Measurements from ENCODE around the gene FBXO5. TPM values are rescaled to one million over a fixed set of nuclear protein-coding genes. Genes with fewer than 3 reads are reported as not detected.

Gene FBXO5
- total RNA-seq, 1 experiment from 2014 or later, result 47.4 TPM

DNA sequence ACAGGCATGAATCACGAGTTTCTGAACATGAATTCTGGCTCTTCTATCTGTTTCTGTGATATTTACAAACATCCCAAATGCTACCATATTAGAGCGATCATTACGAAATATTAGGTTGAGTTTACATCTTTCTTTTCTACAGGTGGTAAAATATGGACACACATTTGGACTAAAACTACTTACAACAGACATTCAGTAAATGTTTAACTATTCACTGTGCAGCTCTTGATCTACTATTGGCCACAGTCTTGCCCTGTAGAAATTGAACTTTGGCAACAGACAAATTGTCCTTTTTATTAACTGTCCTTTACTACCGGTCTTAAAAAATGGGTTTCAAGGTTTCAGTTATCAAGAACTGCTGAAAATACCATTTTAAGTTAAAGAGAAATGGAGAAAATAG is 46.1 kb upstream of the FBXO5 start:
- no peaks in the 10 kb centered on the region for H3K27me3 Mint-ChIP-seq (ENCODE audit: low read depth)
- 0 out of 2 replicates have a peak, but pooled peaks cover 3% of the 10 kb centered on the region for H3K36me3 Mint-ChIP-seq
- CTCF ChIA-PET, result no interaction called here
- POLR2A ChIA-PET, result no interaction called here
- DNase-seq (ENCODE audit: low spot score), result no peak
- no peak overlapping the region for H3K27ac Mint-ChIP-seq
- peaks cover 29% of the 10 kb centered on the region for H3K4me1 Mint-ChIP-seq
- H3K4me3 Mint-ChIP-seq, result no peak overlapping the region
- TF ChIP-seq ZNF232 (CRISPR knock-in tag; IDR thresholded peaks at IDR 0.05) (no peak), GABPB1 (CRISPR knock-in tag; IDR thresholded peaks at IDR 0.05) (peak; percentile 52; the same call in 1 of the 2 replicates)
- no peaks in the 10 kb centered on the region for H3K9me3 Mint-ChIP-seq
- ATAC-seq, result no peak

DNA sequence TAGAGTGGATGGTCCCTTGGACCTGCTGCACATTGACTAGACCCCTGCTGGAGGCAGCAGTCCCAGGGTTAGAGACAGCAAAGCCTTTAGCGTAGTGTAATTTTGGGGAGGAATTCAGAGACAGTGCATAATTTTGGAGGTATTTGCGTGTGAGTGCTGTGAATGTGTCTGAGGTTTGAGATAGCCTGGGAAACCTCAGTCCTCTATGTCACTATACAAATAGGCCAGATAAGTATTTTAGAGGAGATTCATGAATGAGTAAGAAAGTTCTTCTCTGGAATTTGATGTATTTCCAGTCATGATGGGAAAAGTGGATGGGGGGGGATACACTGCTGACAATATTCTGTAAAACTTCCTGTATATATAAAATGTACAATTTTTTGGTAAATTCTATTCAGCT is 45.4 kb upstream of the FBXO5 start:
- DNase-seq (ENCODE audit: low spot score), result no peak
- ATAC-seq, result no peak
- Mint-ChIP-seq H3K4me3 (no peak overlapping the region), H3K27me3 (ENCODE audit: low read depth) (no peaks in the 10 kb centered on the region), H3K36me3 (0 out of 2 replicates have a peak, but pooled peaks cover 3% of the 10 kb centered on the region), H3K27ac (no peak overlapping the region; the same call in 1 of the 2 replicates), H3K4me1 (peaks cover 29% of the 10 kb centered on the region), H3K9me3 (no peaks in the 10 kb centered on the region)
- TF ChIP-seq FOXK1 (CRISPR knock-in tag; IDR thresholded peaks at IDR 0.05) (no peak), ZNF138 (CRISPR knock-in tag; conservative IDR thresholded peaks at IDR 0.05) (no peak), FOXJ3 (CRISPR knock-in tag; IDR thresholded peaks at IDR 0.05; ENCODE audit: borderline replicate concordance) (no peak), ZNF671 (CRISPR knock-in tag; IDR thresholded peaks at IDR 0.05) (no peak), NFYB (CRISPR knock-in tag; conservative IDR thresholded peaks at IDR 0.05; ENCODE audit: low read depth) (no peak), MYBL2 (CRISPR knock-in tag; IDR thresholded peaks at IDR 0.05) (no peak), JAZF1 (CRISPR knock-in tag; IDR thresholded peaks at IDR 0.05) (no peak), ZNF317 (CRISPR knock-in tag; IDR thresholded peaks at IDR 0.05; ENCODE audit: borderline replicate concordance, low read depth) (no peak), SOX15 (CRISPR knock-in tag; IDR thresholded peaks at IDR 0.05) (no peak), ATF1 (CRISPR knock-in tag; IDR thresholded peaks at IDR 0.05) (no peak), FOXP1 (CRISPR knock-in tag; IDR thresholded peaks at IDR 0.05; ENCODE audit: borderline replicate concordance) (no peak), SMAD3 (CRISPR knock-in tag; IDR thresholded peaks at IDR 0.05; ENCODE audit: borderline replicate concordance) (no peak)
- TF ChIP-seq, protein P1, sequence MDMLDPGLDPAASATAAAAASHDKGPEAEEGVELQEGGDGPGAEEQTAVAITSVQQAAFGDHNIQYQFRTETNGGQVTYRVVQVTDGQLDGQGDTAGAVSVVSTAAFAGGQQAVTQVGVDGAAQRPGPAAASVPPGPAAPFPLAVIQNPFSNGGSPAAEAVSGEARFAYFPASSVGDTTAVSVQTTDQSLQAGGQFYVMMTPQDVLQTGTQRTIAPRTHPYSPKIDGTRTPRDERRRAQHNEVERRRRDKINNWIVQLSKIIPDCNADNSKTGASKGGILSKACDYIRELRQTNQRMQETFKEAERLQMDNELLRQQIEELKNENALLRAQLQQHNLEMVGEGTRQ (CRISPR knock-in tag; IDR thresholded peaks at IDR 0.05), result no peak
- TF ChIP-seq, protein P2, sequence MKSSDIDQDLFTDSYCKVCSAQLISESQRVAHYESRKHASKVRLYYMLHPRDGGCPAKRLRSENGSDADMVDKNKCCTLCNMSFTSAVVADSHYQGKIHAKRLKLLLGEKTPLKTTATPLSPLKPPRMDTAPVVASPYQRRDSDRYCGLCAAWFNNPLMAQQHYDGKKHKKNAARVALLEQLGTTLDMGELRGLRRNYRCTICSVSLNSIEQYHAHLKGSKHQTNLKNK (CRISPR knock-in tag; IDR thresholded peaks at IDR 0.05), result no peak
- TF ChIP-seq, protein P3, sequence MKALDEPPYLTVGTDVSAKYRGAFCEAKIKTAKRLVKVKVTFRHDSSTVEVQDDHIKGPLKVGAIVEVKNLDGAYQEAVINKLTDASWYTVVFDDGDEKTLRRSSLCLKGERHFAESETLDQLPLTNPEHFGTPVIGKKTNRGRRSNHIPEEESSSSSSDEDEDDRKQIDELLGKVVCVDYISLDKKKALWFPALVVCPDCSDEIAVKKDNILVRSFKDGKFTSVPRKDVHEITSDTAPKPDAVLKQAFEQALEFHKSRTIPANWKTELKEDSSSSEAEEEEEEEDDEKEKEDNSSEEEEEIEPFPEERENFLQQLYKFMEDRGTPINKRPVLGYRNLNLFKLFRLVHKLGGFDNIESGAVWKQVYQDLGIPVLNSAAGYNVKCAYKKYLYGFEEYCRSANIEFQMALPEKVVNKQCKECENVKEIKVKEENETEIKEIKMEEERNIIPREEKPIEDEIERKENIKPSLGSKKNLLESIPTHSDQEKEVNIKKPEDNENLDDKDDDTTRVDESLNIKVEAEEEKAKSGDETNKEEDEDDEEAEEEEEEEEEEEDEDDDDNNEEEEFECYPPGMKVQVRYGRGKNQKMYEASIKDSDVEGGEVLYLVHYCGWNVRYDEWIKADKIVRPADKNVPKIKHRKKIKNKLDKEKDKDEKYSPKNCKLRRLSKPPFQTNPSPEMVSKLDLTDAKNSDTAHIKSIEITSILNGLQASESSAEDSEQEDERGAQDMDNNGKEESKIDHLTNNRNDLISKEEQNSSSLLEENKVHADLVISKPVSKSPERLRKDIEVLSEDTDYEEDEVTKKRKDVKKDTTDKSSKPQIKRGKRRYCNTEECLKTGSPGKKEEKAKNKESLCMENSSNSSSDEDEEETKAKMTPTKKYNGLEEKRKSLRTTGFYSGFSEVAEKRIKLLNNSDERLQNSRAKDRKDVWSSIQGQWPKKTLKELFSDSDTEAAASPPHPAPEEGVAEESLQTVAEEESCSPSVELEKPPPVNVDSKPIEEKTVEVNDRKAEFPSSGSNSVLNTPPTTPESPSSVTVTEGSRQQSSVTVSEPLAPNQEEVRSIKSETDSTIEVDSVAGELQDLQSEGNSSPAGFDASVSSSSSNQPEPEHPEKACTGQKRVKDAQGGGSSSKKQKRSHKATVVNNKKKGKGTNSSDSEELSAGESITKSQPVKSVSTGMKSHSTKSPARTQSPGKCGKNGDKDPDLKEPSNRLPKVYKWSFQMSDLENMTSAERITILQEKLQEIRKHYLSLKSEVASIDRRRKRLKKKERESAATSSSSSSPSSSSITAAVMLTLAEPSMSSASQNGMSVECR (CRISPR knock-in tag; IDR thresholded peaks at IDR 0.05; ENCODE audit: borderline replicate concordance), result no peak
- TF ChIP-seq, protein P4, sequence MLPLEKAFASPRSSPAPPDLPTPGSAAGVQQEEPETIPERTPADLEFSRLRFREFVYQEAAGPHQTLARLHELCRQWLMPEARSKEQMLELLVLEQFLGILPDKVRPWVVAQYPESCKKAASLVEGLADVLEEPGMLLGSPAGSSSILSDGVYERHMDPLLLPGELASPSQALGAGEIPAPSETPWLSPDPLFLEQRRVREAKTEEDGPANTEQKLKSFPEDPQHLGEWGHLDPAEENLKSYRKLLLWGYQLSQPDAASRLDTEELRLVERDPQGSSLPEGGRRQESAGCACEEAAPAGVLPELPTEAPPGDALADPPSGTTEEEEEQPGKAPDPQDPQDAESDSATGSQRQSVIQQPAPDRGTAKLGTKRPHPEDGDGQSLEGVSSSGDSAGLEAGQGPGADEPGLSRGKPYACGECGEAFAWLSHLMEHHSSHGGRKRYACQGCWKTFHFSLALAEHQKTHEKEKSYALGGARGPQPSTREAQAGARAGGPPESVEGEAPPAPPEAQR (CRISPR knock-in tag; IDR thresholded peaks at IDR 0.05), result no peak
- TF ChIP-seq, protein P5, sequence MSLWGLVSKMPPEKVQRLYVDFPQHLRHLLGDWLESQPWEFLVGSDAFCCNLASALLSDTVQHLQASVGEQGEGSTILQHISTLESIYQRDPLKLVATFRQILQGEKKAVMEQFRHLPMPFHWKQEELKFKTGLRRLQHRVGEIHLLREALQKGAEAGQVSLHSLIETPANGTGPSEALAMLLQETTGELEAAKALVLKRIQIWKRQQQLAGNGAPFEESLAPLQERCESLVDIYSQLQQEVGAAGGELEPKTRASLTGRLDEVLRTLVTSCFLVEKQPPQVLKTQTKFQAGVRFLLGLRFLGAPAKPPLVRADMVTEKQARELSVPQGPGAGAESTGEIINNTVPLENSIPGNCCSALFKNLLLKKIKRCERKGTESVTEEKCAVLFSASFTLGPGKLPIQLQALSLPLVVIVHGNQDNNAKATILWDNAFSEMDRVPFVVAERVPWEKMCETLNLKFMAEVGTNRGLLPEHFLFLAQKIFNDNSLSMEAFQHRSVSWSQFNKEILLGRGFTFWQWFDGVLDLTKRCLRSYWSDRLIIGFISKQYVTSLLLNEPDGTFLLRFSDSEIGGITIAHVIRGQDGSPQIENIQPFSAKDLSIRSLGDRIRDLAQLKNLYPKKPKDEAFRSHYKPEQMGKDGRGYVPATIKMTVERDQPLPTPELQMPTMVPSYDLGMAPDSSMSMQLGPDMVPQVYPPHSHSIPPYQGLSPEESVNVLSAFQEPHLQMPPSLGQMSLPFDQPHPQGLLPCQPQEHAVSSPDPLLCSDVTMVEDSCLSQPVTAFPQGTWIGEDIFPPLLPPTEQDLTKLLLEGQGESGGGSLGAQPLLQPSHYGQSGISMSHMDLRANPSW (CRISPR knock-in tag; conservative IDR thresholded peaks at IDR 0.05; ENCODE audit: low read depth), result no peak
- TF ChIP-seq, protein P6, sequence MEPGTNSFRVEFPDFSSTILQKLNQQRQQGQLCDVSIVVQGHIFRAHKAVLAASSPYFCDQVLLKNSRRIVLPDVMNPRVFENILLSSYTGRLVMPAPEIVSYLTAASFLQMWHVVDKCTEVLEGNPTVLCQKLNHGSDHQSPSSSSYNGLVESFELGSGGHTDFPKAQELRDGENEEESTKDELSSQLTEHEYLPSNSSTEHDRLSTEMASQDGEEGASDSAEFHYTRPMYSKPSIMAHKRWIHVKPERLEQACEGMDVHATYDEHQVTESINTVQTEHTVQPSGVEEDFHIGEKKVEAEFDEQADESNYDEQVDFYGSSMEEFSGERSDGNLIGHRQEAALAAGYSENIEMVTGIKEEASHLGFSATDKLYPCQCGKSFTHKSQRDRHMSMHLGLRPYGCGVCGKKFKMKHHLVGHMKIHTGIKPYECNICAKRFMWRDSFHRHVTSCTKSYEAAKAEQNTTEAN (CRISPR knock-in tag; IDR thresholded peaks at IDR 0.05), result no peak
- TF ChIP-seq, protein P7, sequence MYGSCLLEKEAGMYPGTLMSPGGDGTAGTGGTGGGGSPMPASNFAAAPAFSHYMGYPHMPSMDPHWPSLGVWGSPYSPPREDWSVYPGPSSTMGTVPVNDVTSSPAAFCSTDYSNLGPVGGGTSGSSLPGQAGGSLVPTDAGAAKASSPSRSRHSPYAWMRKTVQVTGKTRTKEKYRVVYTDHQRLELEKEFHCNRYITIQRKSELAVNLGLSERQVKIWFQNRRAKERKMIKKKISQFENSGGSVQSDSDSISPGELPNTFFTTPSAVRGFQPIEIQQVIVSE (CRISPR knock-in tag; IDR thresholded peaks at IDR 0.05; ENCODE audit: borderline replicate concordance), result no peak
- TF ChIP-seq, protein P8, sequence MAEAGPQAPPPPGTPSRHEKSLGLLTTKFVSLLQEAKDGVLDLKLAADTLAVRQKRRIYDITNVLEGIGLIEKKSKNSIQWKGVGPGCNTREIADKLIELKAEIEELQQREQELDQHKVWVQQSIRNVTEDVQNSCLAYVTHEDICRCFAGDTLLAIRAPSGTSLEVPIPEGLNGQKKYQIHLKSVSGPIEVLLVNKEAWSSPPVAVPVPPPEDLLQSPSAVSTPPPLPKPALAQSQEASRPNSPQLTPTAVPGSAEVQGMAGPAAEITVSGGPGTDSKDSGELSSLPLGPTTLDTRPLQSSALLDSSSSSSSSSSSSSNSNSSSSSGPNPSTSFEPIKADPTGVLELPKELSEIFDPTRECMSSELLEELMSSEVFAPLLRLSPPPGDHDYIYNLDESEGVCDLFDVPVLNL (CRISPR knock-in tag; IDR thresholded peaks at IDR 0.05; ENCODE audit: borderline replicate concordance, low read depth), result no peak
- POLR2A ChIA-PET, result no interaction called here
- CTCF ChIA-PET, result no interaction called here

All from WTC11 (cell line).